BLaER1 treated with 17β-estradiol and CSF1 and Interleukin-3, amounts not matched to agents 10 nM and 100 nM (cell line): ENCODE measurements around the gene BEND5.
A peak's percentile ranks its signal among the peaks of the same experiment; 100 is the strongest.

Source experiments
- H3K27ac ChIP-seq, 11 experiments: shearing (Covaris generic); formaldehyde crosslinking; 2 replicates each; pipeline ENCODE4 v1.8.1; 2022
- H3K27me3 ChIP-seq, 11 experiments: shearing (Covaris generic); formaldehyde crosslinking; 2 replicates each; pipeline ENCODE4 v1.8.1; 2022
- H3K36me3 ChIP-seq, 11 experiments: shearing (Covaris generic); formaldehyde crosslinking; 2 replicates each; pipeline ENCODE4 v1.8.1; 2022
- H3K4me1 ChIP-seq, 10 experiments: shearing (Covaris generic); formaldehyde crosslinking; 2 replicates each; pipeline ENCODE4 v1.8.1; 2022
- H3K4me2 ChIP-seq, 11 experiments: shearing (Covaris generic); formaldehyde crosslinking; 2 replicates each; pipeline ENCODE4 v1.8.1; 2022
- H3K4me3 ChIP-seq, 10 experiments: shearing (Covaris generic); formaldehyde crosslinking; 2 replicates each; pipeline ENCODE4 v1.8.1; 2022
- H3K9ac ChIP-seq, 11 experiments: shearing (Covaris generic); formaldehyde crosslinking; 2 replicates each; pipeline ENCODE4 v1.8.1; 2022
- H3K9me3 ChIP-seq, 11 experiments: shearing (Covaris generic); formaldehyde crosslinking; replicated peaks in 1 of 11; 2 replicates each; pipeline ENCODE4 v1.8.1; 2022
- H4K20me1 ChIP-seq, 11 experiments: shearing (Covaris generic); formaldehyde crosslinking; 2 replicates each; pipeline ENCODE4 v1.8.1; 2022
- Cebpa-rat ChIP-seq, 11 experiments: shearing (Covaris generic); IDR thresholded peaks; 2 replicates each; pipeline ENCODE4 v1.8.1; 2022

Gene BEND5

GRCh38 chr1:48687282-48688045 lies 89.2 kb downstream of the BEND5 start:
- Histone ChIP-seq H3K9me3 (no peaks in the 10 kb centered on the region), H3K9ac (0 out of 22 replicates have a peak overlapping the region, but pooled peaks of 1 of the 11 experiments have one; percentile 9), H3K4me3 (no peak overlapping the region), H3K36me3 (no peaks in the 10 kb centered on the region), H4K20me1 (no peaks in the 10 kb centered on the region), H3K4me1 (peaks cover 0 to 40% (median 21%) of the 10 kb centered on the region in 10 experiments; a peak in 17 of 20 replicates), H3K27me3 (no peaks in the 10 kb centered on the region), H3K4me2 (peak overlapping the region in 8 of 11 experiments; percentile 29 to 64 (median 50); a peak in 14 of 22 replicates), H3K27ac (peak overlapping the region in 4 of 11 experiments; percentile 2 to 38 (median 22); a peak in 4 of 22 replicates)
- no peak for TF ChIP-seq Cebpa-rat (IDR thresholded peaks at IDR 0.05)

- Histone ChIP-seq H3K27ac (no peak overlapping the region), H3K4me2 (no peak overlapping the region), H3K4me3 (no peak overlapping the region), H3K36me3 (no peaks in the 10 kb centered on the region), H4K20me1 (no peaks in the 10 kb centered on the region), H3K27me3 (no peaks in the 10 kb centered on the region), H3K9ac (no peak overlapping the region), H3K4me1 (peaks cover 0 to 31% (median 23%) of the 10 kb centered on the region in 10 experiments; a peak in 17 of 20 replicates), H3K9me3 (no peaks in the 10 kb centered on the region)
- TF ChIP-seq Cebpa-rat (IDR thresholded peaks at IDR 0.05) = no peak
Measured at GRCh38 chr1:48686159-48686558, 90.5 kb downstream of the BEND5 start.

GRCh38 chr1:48684381-48684780 lies 92.3 kb downstream of the BEND5 start:
- H3K4me1 ChIP-seq = peaks cover 12 to 44% (median 39%) of the 10 kb centered on the region in 10 experiments; a peak in 19 of 20 replicates
- H3K27ac ChIP-seq = no peak overlapping the region
- no peaks in the 10 kb centered on the region for H3K27me3 ChIP-seq
- H3K4me3 ChIP-seq = no peak overlapping the region
- H3K4me2 ChIP-seq = no peak overlapping the region
- TF ChIP-seq Cebpa-rat (IDR thresholded peaks at IDR 0.05) = no peak
- no peaks in the 10 kb centered on the region for H3K36me3 ChIP-seq
- no peaks in the 10 kb centered on the region for H4K20me1 ChIP-seq
- H3K9ac ChIP-seq = no peak overlapping the region
- no peaks in the 10 kb centered on the region for H3K9me3 ChIP-seq

GRCh38 chr1:48683839-48684238 lies 92.9 kb downstream of the BEND5 start:
- H3K36me3 ChIP-seq = no peaks in the 10 kb centered on the region

GRCh38 chr1:48681476-48682305 lies 95.0 kb downstream of the BEND5 start:
- H3K4me1 ChIP-seq = peaks cover 17 to 50% (median 44%) of the 10 kb centered on the region in 10 experiments; a peak in 19 of 20 replicates
- no peak overlapping the region for H3K4me3 ChIP-seq
- H3K27ac ChIP-seq = no peak overlapping the region; a peak in 1 of 22 replicates
- TF ChIP-seq Cebpa-rat (IDR thresholded peaks at IDR 0.05) = no peak
- H3K9me3 ChIP-seq = no peaks in the 10 kb centered on the region
- H3K4me2 ChIP-seq = no peak overlapping the region
- no peak overlapping the region for H3K9ac ChIP-seq
- H4K20me1 ChIP-seq = no peaks in the 10 kb centered on the region
- H3K36me3 ChIP-seq = no peaks in the 10 kb centered on the region
- H3K27me3 ChIP-seq = no peaks in the 10 kb centered on the region

More at GRCh38 chr1:48683839-48684238, 92.9 kb downstream of the BEND5 start:
- no peak for TF ChIP-seq Cebpa-rat (IDR thresholded peaks at IDR 0.05)
- Histone ChIP-seq H3K4me1 (peaks cover 12 to 48% (median 42%) of the 10 kb centered on the region in 10 experiments; a peak in 19 of 20 replicates), H4K20me1 (no peaks in the 10 kb centered on the region), H3K27me3 (no peaks in the 10 kb centered on the region), H3K9ac (no peak overlapping the region), H3K27ac (no peak overlapping the region), H3K9me3 (no peaks in the 10 kb centered on the region), H3K4me2 (no peak overlapping the region), H3K4me3 (no peak overlapping the region)

GRCh38 chr1:48680411-48681035 lies 96.2 kb downstream of the BEND5 start:
- H3K9ac ChIP-seq = 0 out of 22 replicates have a peak overlapping the region, but pooled peaks of 1 of the 11 experiments have one; percentile 2
- H3K4me2 ChIP-seq = peak overlapping the region; percentile 7 to 82 (median 63); a peak in 20 of 22 replicates
- H3K27me3 ChIP-seq = no peaks in the 10 kb centered on the region
- peaks cover 17 to 60% (median 52%) of the 10 kb centered on the region in 10 experiments; a peak in 19 of 20 replicates for H3K4me1 ChIP-seq
- TF ChIP-seq Cebpa-rat (IDR thresholded peaks at IDR 0.05) = no peak
- no peaks in the 10 kb centered on the region for H3K9me3 ChIP-seq
- H3K36me3 ChIP-seq = no peaks in the 10 kb centered on the region
- H4K20me1 ChIP-seq = no peaks in the 10 kb centered on the region
- H3K27ac ChIP-seq = peak overlapping the region in 1 of 11 experiments; percentile 27; a peak in 1 of 22 replicates
- H3K4me3 ChIP-seq = no peak overlapping the region

- H3K27ac ChIP-seq = peak overlapping the region in 3 of 11 experiments; percentile 12 to 30 (median 27); a peak in 3 of 22 replicates
- peaks cover 22 to 67% (median 56%) of the 10 kb centered on the region in 10 experiments for H3K4me1 ChIP-seq
- no peak for TF ChIP-seq Cebpa-rat (IDR thresholded peaks at IDR 0.05)
- H3K9me3 ChIP-seq = no peaks in the 10 kb centered on the region
- H3K9ac ChIP-seq = 0 out of 22 replicates have a peak overlapping the region, but pooled peaks of 1 of the 11 experiments have one; percentile 2
- H3K27me3 ChIP-seq = no peaks in the 10 kb centered on the region
- H4K20me1 ChIP-seq = no peaks in the 10 kb centered on the region
- peak overlapping the region; percentile 11 to 82 (median 63); a peak in 21 of 22 replicates for H3K4me2 ChIP-seq
- H3K4me3 ChIP-seq = no peak overlapping the region
- no peaks in the 10 kb centered on the region for H3K36me3 ChIP-seq
Measured at GRCh38 chr1:48679859-48680258, 96.8 kb downstream of the BEND5 start.

- Histone ChIP-seq H3K27me3 (no peaks in the 10 kb centered on the region), H3K4me2 (peak overlapping the region; percentile 11 to 82 (median 63); a peak in 18 of 22 replicates), H3K9me3 (no peaks in the 10 kb centered on the region), H3K4me1 (peaks cover 29 to 75% (median 60%) of the 10 kb centered on the region in 10 experiments), H3K9ac (no peak overlapping the region), H4K20me1 (no peaks in the 10 kb centered on the region), H3K36me3 (no peaks in the 10 kb centered on the region), H3K27ac (no peak overlapping the region; a peak in 1 of 22 replicates), H3K4me3 (no peak overlapping the region)
- TF ChIP-seq Cebpa-rat (IDR thresholded peaks at IDR 0.05) = no peak
Measured at GRCh38 chr1:48678710-48679505, 97.8 kb downstream of the BEND5 start.
